HepG2 (cell line): ENCODE data around the gene DPT. TPM values are rescaled to one million over a fixed set of nuclear protein-coding genes. Genes with fewer than 3 reads are reported as not detected.

ENCODE experiments used
- ATAC-seq: fragments of 200-7000 bp; cut with Tn5 transposase; 3 replicates; pipeline ENCODE4 v1.9.1; 2020; ENCODE audit warnings: mild to moderate bottlenecking, moderate library complexity
- BruUV-seq: library from RNA; stranded (reverse); fragments of 400-500 nt; replicated peaks from 2 replicates; lab custom pipeline; 2021; lab: Mats Ljungman, UMichigan
- CTCF ChIA-PET: fragments of 300-600 bp; formaldehyde crosslinking; extraction: SDS; loops from one replicate; lab custom pipeline; 2021; ENCODE audit warnings: low total read pairs, inconsistent platforms, low intra/inter-chr PET ratio; lab: Yijun Ruan, JAX
- POLR2A ChIA-PET: fragments of 350-600 bp; sonication (Branson Sonifier 250); formaldehyde crosslinking; loops from one replicate; lab custom pipeline; 2020; ENCODE audit warnings: antibody characterized with exemption, inconsistent platforms; lab: Yijun Ruan, JAX
- DNase-seq: peaks from one replicate; pipeline ENCODE4 v3.0.0-alpha.2; 2015; ENCODE audit warnings: low spot score
- FAIRE-seq: peaks from 3 replicates; lab custom pipeline; 2011; peaks lifted over from hg19 to GRCh38; lab: Jason Lieb, UNC
- H2AFZ ChIP-seq: one replicate; pipeline ENCODE4 v1.6.1; 2011; ENCODE audit warnings: low read length, inconsistent platforms
- H3K27ac ChIP-seq: fragments of 300-600 bp; 3 replicates; pipeline ENCODE4 v1.8.0; 2011; ENCODE audit warnings: mixed run types, mild to moderate bottlenecking, mixed read lengths, low read length, inconsistent platforms; ENCODE audit not compliant: insufficient read depth; ENCODE audit errors: extremely low read length
- H3K27me3 ChIP-seq, 2 experiments: fragments of 200-600 bp in 1 of 2; 2 replicates in 1 of 2; 3 replicates in 1 of 2; pipeline versions ENCODE4 v1.6.0 to v1.8.0; 2011; ENCODE audit warnings: low read length in 2 of 2, mild to moderate bottlenecking in 2 of 2, moderate library complexity in 2 of 2, inconsistent platforms in 1 of 2; ENCODE audit not compliant: insufficient read depth in 2 of 2, control insufficient read depth in 1 of 2
- H3K36me3 ChIP-seq, 2 experiments: fragments of 200-600 bp in 1 of 2; replicated peaks in 1 of 2; 2 replicates in 1 of 2; 3 replicates in 1 of 2; pipeline versions ENCODE4 v1.5.1 to v1.8.0; 2011; ENCODE audit warnings: low read length in 2 of 2, inconsistent platforms in 1 of 2; ENCODE audit not compliant: insufficient read depth in 2 of 2, control insufficient read depth in 1 of 2
- H3K4me1 ChIP-seq: 2 replicates; pipeline ENCODE4 v1.5.1; 2012; ENCODE audit warnings: low read length, inconsistent platforms; ENCODE audit not compliant: insufficient read depth
- H3K4me2 ChIP-seq: 2 replicates; pipeline ENCODE4 v1.6.0; 2011; ENCODE audit warnings: low read depth, low read length, inconsistent platforms
- H3K4me3 ChIP-seq, 3 experiments: fragments of 200-600 bp in 1 of 3; sonication (generic), shearing (Covaris generic) in 1 of 3; replicated peaks in 1 of 3; 2 replicates each; pipeline ENCODE4 v1.5.1; 2011 to 2016; ENCODE audit warnings: low read length in 3 of 3, inconsistent platforms in 2 of 3, low read depth in 2 of 3, mild to moderate bottlenecking in 2 of 3, control low read depth in 1 of 3, mixed read lengths in 1 of 3; ENCODE audit not compliant: insufficient read depth in 1 of 3
- H3K79me2 ChIP-seq: one replicate; pipeline ENCODE4 v1.6.1; 2011; ENCODE audit warnings: low read length, inconsistent platforms; ENCODE audit not compliant: insufficient read depth
- H3K9ac ChIP-seq: 2 replicates; pipeline ENCODE4 v1.6.0; 2011; ENCODE audit warnings: mild to moderate bottlenecking, low read depth, low read length, inconsistent platforms; ENCODE audit not compliant: insufficient read depth
- H3K9me3 ChIP-seq: 2 replicates; pipeline ENCODE4 v1.5.1; 2012; ENCODE audit warnings: mild to moderate bottlenecking, low read length
- H4K20me1 ChIP-seq: 2 replicates; pipeline ENCODE4 v1.6.0; 2011; ENCODE audit warnings: inconsistent platforms, mild to moderate bottlenecking, low read length, moderate library complexity; ENCODE audit not compliant: insufficient read depth
- GATA4 ChIP-seq: sonication (generic); IDR thresholded peaks from 2 replicates; pipeline ENCODE4 v1.6.1; 2016; ENCODE audit warnings: antibody characterized with exemption, low read depth, borderline replicate concordance
- GTF2F1 ChIP-seq: fragments of 150-350 bp; IDR thresholded peaks from 2 replicates; pipeline ENCODE4 v1.6.1; 2014; ENCODE audit warnings: low read length
- HOXA3 ChIP-seq: sonication (generic); formaldehyde crosslinking; IDR thresholded peaks from 2 replicates; pipeline ENCODE4 v1.5.0; 2020; ENCODE audit warnings: missing genetic modification reagents
- NFE2L1 ChIP-seq: sonication (generic); formaldehyde crosslinking; IDR thresholded peaks from 2 replicates; pipeline ENCODE4 v1.4.0; 2020; ENCODE audit warnings: missing genetic modification reagents, mild to moderate bottlenecking, borderline replicate concordance
- NFKB2 ChIP-seq: sonication (generic); formaldehyde crosslinking; IDR thresholded peaks from 2 replicates; pipeline ENCODE4 v1.4.0; 2020; ENCODE audit warnings: missing genetic modification reagents, borderline replicate concordance
- RFX5 ChIP-seq: IDR thresholded peaks from 2 replicates; pipeline ENCODE4 v1.6.1; 2011; ENCODE audit warnings: low read depth, low read length, improper control_type of control experiment
- WIZ ChIP-seq: sonication (generic); formaldehyde crosslinking; IDR thresholded peaks from 2 replicates; pipeline ENCODE4 v1.5.1; 2020; ENCODE audit warnings: mild to moderate bottlenecking, missing genetic modification reagents
- ZBTB1 ChIP-seq: sonication (generic); formaldehyde crosslinking; IDR thresholded peaks from 2 replicates; pipeline ENCODE4 v1.4.0; 2020; ENCODE audit warnings: missing genetic modification reagents, borderline replicate concordance
- ZFY ChIP-seq: sonication (generic); formaldehyde crosslinking; IDR thresholded peaks from 2 replicates; pipeline ENCODE4 v1.4.0; 2020; ENCODE audit warnings: missing genetic modification reagents
- ZNF24 ChIP-seq: fragments of 450-650 bp; IDR thresholded peaks from 2 replicates; pipeline ENCODE4 v1.6.1; 2017; ENCODE audit warnings: antibody characterized with exemption, mild to moderate bottlenecking
- ZNF501 ChIP-seq: sonication (generic); formaldehyde crosslinking; IDR thresholded peaks from 2 replicates; pipeline ENCODE4 v1.5.1; 2020; ENCODE audit warnings: mild to moderate bottlenecking, moderate library complexity, missing genetic modification reagents
- WGBS: methylation state at CpG from one replicate; pipeline ENCODE4 v1.1.6; 2017; ENCODE audit warnings: low lambda C conversion rate; 5-methylcytosine and 5-hydroxymethylcytosine counted together
- in situ Hi-C: cut with HindIII; loops from 2 replicates; pipeline ENCODE4 v1.10.0; 2017; ENCODE audit warnings: low pct_unique_long_range_greater_than_20kb; ENCODE audit not compliant: extremely low pct_ligation_motif_present
- intact Hi-C: fragments of 100-400 bp; cut with micrococcal nuclease; formaldehyde crosslinking; loops from one replicate; pipeline ENCODE4 v1.10.0; 2022; ENCODE audit not compliant: unreplicated experiment
- polyA plus RNA-seq, 8 experiments: library from polyadenylated mRNA; depleted of rRNA in 3 of 8; stranded (reverse) in 7 of 8; unstranded in 1 of 8; fragments of >200 nt; fragmentation: Illumina TruSeq in 4 of 8; extraction: Trizol in 4 of 8; gene quantifications; 2 replicates each; pipeline versions ENCODE4 v1.2.1 to v1.2.3, GENCODE V29; 2011 to 2016; ENCODE audit warnings: low read depth in 4 of 8, missing spikeins in 1 of 8, mixed read lengths in 1 of 8; ENCODE audit not compliant: insufficient read depth in 1 of 8
- total RNA-seq, 5 experiments: library from RNA; depleted of rRNA; stranded (reverse); fragments of >200 nt; fragmentation: Illumina TruSeq; extraction: Trizol; gene quantifications; 2 replicates each; pipeline ENCODE4 v1.2.3, GENCODE V29; 2016; ENCODE audit warnings: low read depth in 1 of 5
- TF ChIP-seq, protein P1 (sequence below): sonication (generic); formaldehyde crosslinking; IDR thresholded peaks from 2 replicates; pipeline ENCODE4 v1.5.0; 2020; ENCODE audit warnings: mild to moderate bottlenecking, missing genetic modification reagents, borderline replicate concordance
- TF ChIP-seq, protein P2 (sequence below): sonication (generic); formaldehyde crosslinking; IDR thresholded peaks from one replicate; pipeline ENCODE4 v1.5.1; 2020; ENCODE audit warnings: mild to moderate bottlenecking, missing genetic modification reagents; ENCODE audit errors: not compliant biosample characterization

The DPT gene
- total and polyA plus RNA-seq, 2 of the 13 experiments (the other 11 are each of a cell fraction or from before 2014, with no cell fraction given) = 0.04 TPM; not detected in 1

DNA sequence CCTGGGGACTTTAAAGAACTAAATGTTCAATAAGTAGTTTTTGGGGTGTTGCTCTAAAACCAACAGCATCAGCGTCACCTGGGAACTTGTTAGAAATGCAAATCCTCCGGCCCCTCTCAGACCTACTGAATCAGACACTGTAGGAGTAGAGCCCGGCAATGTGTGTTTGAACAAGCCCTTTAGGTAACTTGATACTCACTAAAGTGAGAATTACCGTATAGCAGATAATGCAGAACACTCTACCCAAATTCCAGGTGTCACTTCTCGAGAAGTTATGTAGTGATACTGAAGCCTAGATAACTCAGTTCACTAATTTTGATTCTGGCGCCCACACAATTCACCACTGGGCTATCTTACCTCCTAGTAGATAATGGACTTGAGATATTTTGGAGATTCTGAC, 3.7 kb upstream of the DPT start:
- no peaks in the 10 kb centered on the region for H4K20me1 ChIP-seq
- no peak overlapping the region for H3K27ac ChIP-seq
- intact Hi-C loops = no loop called here
- H3K4me3 ChIP-seq = no peak overlapping the region
- CTCF ChIA-PET = no interaction called here
- DNase-seq = no peak
- ATAC-seq = no peak
- no peak overlapping the region for H3K4me2 ChIP-seq
- no peak overlapping the region for H2AFZ ChIP-seq
- no peaks in the 10 kb centered on the region for H3K9me3 ChIP-seq
- no peak for TF ChIP-seq ZFY (CRISPR knock-in tag)
- TF ChIP-seq HOXA3 (CRISPR knock-in tag) = no peak
- TF ChIP-seq RFX5 = no peak
- no peak for TF ChIP-seq ZNF501
- no peak for TF ChIP-seq ZBTB1
- TF ChIP-seq GTF2F1 = no peak
- no peak for TF ChIP-seq WIZ
- TF ChIP-seq ZNF24 = no peak
- no peak for TF ChIP-seq NFE2L1 (CRISPR knock-in tag)
- TF ChIP-seq NFKB2 = no peak
- TF ChIP-seq, protein P1, sequence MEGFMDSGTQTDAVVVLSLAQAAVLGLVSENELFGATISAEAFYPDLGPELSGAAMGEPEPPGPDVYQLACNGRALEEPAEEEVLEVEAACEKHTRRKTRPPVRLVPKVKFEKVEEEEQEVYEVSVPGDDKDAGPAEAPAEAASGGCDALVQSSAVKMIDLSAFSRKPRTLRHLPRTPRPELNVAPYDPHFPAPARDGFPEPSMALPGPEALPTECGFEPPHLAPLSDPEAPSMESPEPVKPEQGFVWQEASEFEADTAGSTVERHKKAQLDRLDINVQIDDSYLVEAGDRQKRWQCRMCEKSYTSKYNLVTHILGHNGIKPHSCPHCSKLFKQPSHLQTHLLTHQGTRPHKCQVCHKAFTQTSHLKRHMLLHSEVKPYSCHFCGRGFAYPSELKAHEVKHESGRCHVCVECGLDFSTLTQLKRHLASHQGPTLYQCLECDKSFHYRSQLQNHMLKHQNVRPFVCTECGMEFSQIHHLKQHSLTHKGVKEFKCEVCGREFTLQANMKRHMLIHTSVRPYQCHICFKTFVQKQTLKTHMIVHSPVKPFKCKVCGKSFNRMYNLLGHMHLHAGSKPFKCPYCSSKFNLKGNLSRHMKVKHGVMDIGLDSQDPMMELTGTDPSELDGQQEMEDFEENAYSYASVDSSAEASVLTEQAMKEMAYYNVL (CRISPR knock-in tag) = no peak
- TF ChIP-seq GATA4 = no peak
- TF ChIP-seq, protein P2, sequence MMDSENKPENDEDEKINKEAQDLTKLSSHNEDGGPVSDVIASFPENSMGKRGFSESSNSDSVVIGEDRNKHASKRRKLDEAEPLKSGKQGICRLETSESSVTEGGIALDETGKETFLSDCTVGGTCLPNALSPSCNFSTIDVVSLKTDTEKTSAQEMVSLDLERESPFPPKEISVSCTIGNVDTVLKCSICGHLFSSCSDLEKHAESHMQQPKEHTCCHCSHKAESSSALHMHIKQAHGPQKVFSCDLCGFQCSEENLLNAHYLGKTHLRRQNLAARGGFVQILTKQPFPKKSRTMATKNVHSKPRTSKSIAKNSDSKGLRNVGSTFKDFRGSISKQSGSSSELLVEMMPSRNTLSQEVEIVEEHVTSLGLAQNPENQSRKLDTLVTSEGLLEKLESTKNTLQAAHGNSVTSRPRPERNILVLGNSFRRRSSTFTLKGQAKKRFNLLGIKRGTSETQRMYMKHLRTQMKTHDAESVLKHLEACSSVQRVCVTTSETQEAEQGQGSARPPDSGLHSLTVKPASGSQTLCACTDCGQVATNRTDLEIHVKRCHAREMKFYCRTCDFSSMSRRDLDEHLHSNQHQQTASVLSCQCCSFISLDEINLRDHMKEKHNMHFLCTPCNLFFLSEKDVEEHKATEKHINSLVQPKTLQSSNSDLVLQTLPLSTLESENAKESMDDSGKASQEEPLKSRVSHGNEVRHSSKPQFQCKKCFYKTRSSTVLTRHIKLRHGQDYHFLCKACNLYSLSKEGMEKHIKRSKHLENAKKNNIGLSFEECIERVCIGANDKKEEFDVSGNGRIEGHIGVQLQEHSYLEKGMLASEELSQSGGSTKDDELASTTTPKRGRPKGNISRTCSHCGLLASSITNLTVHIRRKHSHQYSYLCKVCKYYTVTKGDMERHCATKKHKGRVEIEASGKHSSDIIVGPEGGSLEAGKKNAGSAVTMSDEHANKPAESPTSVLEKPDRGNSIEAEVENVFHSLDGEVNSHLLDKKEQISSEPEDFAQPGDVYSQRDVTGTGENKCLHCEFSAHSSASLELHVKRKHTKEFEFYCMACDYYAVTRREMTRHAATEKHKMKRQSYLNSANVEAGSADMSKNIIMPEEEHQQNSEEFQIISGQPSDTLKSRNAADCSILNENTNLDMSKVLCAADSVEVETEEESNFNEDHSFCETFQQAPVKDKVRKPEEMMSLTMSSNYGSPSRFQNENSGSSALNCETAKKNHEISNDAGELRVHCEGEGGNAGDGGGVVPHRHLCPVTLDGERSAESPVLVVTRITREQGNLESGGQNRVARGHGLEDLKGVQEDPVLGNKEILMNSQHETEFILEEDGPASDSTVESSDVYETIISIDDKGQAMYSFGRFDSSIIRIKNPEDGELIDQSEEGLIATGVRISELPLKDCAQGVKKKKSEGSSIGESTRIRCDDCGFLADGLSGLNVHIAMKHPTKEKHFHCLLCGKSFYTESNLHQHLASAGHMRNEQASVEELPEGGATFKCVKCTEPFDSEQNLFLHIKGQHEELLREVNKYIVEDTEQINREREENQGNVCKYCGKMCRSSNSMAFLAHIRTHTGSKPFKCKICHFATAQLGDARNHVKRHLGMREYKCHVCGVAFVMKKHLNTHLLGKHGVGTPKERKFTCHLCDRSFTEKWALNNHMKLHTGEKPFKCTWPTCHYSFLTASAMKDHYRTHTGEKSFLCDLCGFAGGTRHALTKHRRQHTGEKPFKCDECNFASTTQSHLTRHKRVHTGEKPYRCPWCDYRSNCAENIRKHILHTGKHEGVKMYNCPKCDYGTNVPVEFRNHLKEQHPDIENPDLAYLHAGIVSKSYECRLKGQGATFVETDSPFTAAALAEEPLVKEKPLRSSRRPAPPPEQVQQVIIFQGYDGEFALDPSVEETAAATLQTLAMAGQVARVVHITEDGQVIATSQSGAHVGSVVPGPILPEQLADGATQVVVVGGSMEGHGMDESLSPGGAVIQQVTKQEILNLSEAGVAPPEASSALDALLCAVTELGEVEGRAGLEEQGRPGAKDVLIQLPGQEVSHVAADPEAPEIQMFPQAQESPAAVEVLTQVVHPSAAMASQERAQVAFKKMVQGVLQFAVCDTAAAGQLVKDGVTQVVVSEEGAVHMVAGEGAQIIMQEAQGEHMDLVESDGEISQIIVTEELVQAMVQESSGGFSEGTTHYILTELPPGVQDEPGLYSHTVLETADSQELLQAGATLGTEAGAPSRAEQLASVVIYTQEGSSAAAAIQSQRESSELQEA (CRISPR knock-in tag) = no peak
- BruUV-seq = no TSS peak
- H3K9ac ChIP-seq = no peak overlapping the region
- no peaks in the 10 kb centered on the region for H3K79me2 ChIP-seq
- H3K36me3 ChIP-seq = no peaks in the 10 kb centered on the region
- WGBS = 40% methylated on average over 6 of the region's 6 CpGs
- POLR2A ChIA-PET = no interaction called here
- in situ Hi-C loops = no loop called here
- no peak for FAIRE-seq
- no peaks in the 10 kb centered on the region for H3K4me1 ChIP-seq
- H3K27me3 ChIP-seq = no peaks in the 10 kb centered on the region
